Effector memory CD4-positive, alpha-beta T cell (primary cell): ENCODE measurements around the gene CHMP2A.

Source experiments
- DNase-seq, 3 donors: peaks; one replicate each; pipeline ENCODE4 v3.0.0-alpha.2; 2020
- H3K27ac ChIP-seq: 2 replicates; pipeline ENCODE4 v1.7.0; 2013; ENCODE audit warnings: mild to moderate bottlenecking, low read length, moderate library complexity; ENCODE audit not compliant: insufficient read depth, poor library complexity, severe bottlenecking
- H3K27me3 ChIP-seq: replicated peaks from 2 replicates; pipeline ENCODE4 v1.7.0; 2013; ENCODE audit warnings: mild to moderate bottlenecking, low read length; ENCODE audit not compliant: insufficient read depth, control insufficient read depth, poor library complexity, severe bottlenecking
- H3K36me3 ChIP-seq: 2 replicates; pipeline ENCODE4 v1.7.0; 2013; ENCODE audit warnings: mild to moderate bottlenecking, low read length, moderate library complexity; ENCODE audit not compliant: control insufficient read depth, insufficient read depth
- H3K4me1 ChIP-seq: 2 replicates; pipeline ENCODE4 v1.7.0; 2013; ENCODE audit warnings: low read length, mild to moderate bottlenecking; ENCODE audit not compliant: control insufficient read depth, insufficient read depth, poor library complexity, severe bottlenecking
- H3K4me3 ChIP-seq: 2 replicates; pipeline ENCODE4 v1.7.0; 2013; ENCODE audit warnings: low read length, low read depth, mild to moderate bottlenecking; ENCODE audit not compliant: insufficient read depth, poor library complexity, severe bottlenecking
- H3K9me3 ChIP-seq: 2 replicates; pipeline ENCODE4 v1.7.0; 2013; ENCODE audit warnings: mild to moderate bottlenecking, low read length, moderate library complexity; ENCODE audit not compliant: control insufficient read depth

The CHMP2A gene

DNA sequence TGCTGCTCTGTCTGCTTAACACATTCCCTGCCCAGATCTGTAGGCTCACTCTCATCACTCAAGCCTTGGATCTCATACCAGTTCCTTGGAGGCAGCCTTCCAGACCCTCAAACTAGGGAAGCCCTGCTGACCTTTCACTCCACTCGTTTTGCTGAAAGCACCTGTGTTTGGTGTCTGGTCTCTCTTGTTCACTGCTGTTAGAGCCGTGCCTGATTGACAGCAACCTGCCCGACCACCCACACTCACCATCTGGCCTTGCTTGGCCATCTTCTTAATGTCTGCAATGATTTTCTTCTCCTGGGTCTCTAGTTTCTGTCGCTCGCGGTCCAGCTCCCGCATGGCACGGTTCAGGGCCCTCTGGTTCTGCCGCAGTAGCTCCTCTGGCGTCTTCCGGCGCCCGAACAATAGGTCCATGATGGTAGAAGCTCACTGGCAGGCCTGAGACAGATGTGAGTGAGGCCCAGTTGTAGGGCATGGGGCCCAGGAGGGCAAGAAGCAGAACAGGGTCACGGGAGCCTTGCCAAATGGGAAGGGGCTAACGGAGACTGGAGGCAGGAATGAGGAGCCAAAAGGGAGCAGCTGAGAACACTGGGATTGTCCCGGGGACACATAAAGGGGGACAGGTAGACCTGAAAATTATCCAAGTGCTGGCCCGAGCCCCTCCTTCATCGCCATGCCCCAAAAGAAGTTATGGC, 959 bp downstream of the CHMP2A start:
- Histone ChIP-seq H3K36me3 (peaks cover 40% of the 10 kb centered on the region), H3K27ac (peak overlapping the region; percentile 96), H3K4me3 (peak overlapping the region; percentile 61), H3K4me1 (peaks cover 35% of the 10 kb centered on the region), H3K27me3 (no peaks in the 10 kb centered on the region), H3K9me3 (no peaks in the 10 kb centered on the region)
- no peak for DNase-seq

DNA sequence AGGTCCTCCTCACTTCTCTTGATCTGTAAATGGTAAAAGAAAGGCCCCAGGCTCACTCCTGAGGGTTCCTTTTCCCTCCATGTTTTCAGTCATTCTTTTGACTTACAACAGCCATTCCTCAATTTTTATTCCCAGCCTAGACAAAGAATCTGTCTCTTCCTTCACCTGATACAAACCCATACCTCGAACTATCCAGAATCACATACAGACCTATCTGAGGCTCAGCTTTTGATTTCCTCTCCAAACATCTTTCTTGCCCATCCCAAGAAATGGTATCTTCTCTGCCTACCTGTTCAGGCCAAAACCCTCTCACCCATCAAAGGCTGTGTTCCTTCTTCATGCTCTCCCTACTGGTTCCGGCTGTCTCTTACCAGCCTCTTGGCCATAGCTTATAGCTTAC, 2.2 kb downstream of the CHMP2A start:
- Histone ChIP-seq H3K27me3 (no peaks in the 10 kb centered on the region), H3K4me1 (peaks cover 35% of the 10 kb centered on the region), H3K36me3 (peaks cover 53% of the 10 kb centered on the region), H3K9me3 (no peaks in the 10 kb centered on the region), H3K4me3 (no peak overlapping the region), H3K27ac (no peak overlapping the region)
- DNase-seq = no peak

DNA sequence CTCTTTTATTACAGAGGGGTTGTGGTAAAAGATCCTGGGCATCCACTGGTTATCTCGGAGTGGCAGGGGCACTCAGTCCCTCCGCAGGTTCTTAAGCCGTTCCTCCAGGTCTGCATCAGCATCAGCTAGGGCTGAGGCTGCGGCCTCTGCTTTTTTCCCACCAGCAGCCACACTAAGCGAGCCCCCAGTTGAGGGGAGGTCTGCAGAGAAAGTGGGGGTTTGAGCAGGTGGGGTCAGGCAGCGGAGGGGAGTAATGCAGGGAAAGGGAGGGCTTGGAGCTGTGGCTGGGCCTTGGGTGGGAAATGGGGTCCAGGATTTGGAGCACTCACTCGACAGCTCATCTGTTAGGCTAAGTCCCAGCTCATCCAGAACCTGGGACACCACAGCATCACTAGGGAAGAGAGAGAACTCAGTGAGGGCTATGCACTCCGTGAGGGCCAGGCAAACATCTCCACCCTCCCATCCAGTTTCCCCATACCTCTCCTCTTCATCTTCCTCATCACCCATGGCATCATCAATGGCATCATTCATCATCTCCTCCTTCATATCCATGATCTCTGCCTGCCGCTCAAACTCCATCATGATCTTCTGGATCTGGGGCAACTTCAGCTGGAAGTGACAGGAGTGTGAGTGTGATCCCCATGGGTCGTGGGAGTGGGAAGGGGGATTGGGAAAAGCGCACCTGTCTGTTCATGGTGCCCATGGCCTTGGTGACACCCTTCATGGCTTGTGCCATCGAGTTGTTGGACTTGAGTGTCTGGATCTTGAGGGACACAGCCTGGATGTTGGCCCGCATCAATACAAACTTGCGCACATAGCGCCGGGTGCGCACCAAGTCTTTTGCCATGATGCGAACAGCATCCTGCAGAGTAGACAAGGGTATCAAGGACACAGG, 3.1 kb downstream of the CHMP2A start:
- Histone ChIP-seq H3K27ac (no peak overlapping the region), H3K36me3 (peaks cover 57% of the 10 kb centered on the region), H3K4me1 (peaks cover 33% of the 10 kb centered on the region), H3K9me3 (no peaks in the 10 kb centered on the region), H3K4me3 (no peak overlapping the region), H3K27me3 (no peaks in the 10 kb centered on the region)
- no peak for DNase-seq

DNA sequence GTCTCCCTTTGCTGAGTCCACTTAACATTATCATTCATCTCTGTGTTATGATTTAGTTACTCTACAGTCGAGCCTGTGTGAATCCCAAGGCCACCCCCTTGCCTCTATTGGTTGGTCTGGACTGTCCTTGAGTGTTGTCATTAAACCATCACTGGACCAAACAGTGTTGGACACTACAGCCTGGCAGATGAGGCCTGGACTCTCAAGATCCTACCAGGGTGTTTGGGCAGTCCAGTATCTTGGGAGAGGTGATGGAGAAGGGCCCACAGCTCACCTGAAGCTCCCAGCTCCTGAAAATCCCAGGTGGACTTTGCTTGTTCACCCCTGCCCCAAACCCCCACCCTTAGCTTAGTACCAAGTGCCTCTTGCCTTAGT, 3.8 kb downstream of the CHMP2A start:
- H3K27me3 ChIP-seq = no peaks in the 10 kb centered on the region
- H3K9me3 ChIP-seq = no peaks in the 10 kb centered on the region
- DNase-seq = no peak
- H3K36me3 ChIP-seq = peaks cover 49% of the 10 kb centered on the region
- H3K4me3 ChIP-seq = no peak overlapping the region
- H3K27ac ChIP-seq = no peak overlapping the region
- H3K4me1 ChIP-seq = peaks cover 33% of the 10 kb centered on the region

DNA sequence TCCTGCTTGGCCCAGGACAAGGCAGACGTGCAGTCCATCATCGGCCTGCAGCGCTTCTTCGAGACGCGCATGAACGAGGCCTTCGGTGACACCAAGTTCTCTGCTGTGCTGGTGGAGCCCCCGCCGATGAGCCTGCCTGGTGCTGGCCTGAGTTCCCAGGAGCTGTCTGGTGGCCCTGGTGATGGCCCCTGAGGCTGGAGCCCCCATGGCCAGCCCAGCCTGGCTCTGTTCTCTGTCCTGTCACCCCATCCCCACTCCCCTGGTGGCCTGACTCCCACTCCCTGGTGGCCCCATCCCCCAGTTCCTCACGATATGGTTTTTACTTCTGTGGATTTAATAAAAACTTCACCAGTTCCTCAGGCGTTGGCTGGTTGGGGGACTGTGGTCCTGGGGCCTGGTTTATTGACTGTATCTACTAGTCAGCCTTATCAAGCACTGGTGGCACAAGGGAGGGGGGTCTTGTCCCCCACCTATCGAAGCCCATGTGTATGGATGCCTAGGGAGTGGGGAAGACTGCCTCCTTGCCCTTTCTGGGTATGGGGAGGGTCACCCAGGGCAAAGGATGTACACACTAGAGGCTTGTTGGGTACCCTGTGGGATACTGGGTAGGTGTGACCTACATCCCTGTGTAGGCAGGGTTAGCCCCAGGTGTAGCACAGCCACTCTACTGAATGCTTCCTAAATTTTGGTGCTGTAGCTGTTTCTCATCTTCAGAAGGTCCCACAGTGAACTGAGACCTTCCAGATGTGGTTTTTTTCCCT, 4.4 kb downstream of the CHMP2A start:
- peaks cover 49% of the 10 kb centered on the region for H3K36me3 ChIP-seq
- no peaks in the 10 kb centered on the region for H3K27me3 ChIP-seq
- no peak overlapping the region for H3K4me3 ChIP-seq
- no peaks in the 10 kb centered on the region for H3K9me3 ChIP-seq
- no peak for DNase-seq
- H3K27ac ChIP-seq = no peak overlapping the region
- H3K4me1 ChIP-seq = peaks cover 36% of the 10 kb centered on the region

DNA sequence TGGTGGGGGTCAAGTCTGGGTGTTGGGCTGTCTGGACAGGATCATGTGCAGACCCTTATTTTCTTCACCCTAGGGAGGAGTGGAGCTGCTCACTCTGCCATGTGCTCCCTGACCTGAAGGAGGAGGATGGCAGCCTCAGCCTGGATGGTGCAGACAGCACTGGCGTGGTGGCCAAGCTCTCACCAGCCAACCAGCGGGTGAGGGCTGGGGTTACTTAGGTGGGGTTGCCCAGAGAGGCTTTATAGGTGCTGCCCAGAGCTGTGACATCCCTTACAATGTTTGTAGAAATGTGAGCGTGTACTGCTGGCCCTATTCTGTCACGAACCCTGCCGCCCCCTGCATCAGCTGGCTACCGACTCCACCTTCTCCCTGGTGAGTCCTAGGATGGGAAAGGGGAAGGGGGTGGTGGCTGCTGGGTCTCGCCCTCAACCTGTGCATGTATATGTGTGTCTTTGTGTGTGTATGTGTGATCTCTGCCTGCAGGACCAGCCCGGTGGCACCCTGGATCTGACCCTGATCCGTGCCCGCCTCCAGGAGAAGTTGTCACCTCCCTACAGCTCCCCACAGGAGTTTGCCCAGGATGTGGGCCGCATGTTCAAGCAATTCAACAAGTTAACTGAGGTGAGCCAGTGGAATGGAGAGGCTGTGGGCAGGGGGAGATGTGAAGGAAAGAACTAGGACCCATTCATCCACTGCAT, 5.1 kb downstream of the CHMP2A start:
- H3K4me1 ChIP-seq = peaks cover 36% of the 10 kb centered on the region
- no peaks in the 10 kb centered on the region for H3K9me3 ChIP-seq
- no peak for DNase-seq
- H3K36me3 ChIP-seq = peaks cover 49% of the 10 kb centered on the region
- H3K27me3 ChIP-seq = no peaks in the 10 kb centered on the region
- no peak overlapping the region for H3K4me3 ChIP-seq
- no peak overlapping the region for H3K27ac ChIP-seq

DNA sequence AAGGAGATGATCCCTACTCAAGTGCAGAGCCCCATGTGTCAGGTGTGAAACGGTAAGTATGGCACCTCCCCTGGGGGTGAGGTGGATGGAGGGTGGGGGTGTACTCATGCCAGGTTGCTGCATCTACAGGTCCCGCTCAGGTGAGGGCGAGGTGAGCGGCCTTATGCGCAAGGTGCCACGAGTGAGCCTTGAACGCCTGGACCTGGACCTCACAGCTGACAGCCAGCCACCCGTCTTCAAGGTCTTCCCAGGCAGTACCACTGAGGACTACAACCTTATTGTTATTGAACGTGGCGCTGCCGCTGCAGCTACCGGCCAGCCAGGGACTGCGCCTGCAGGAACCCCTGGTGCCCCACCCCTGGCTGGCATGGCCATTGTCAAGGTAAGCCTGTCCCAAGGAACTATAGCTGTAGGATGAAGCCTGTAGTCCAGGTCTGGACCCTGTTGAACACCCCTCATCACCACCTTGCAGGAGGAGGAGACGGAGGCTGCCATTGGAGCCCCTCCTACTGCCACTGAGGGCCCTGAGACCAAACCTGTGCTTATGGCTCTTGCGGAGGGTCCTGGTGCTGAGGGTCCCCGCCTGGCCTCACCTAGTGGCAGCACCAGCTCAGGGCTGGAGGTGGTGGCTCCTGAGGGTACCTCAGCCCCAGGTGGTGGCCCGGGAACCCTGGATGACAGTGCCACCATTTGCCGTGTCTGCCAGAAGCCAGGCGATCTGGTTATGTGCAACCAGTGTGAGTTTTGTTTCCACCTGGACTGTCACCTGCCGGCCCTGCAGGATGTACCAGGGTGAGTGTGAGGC, 5.8 kb downstream of the CHMP2A start:
- no peak overlapping the region for H3K27ac ChIP-seq
- H3K36me3 ChIP-seq = peaks cover 49% of the 10 kb centered on the region
- H3K4me1 ChIP-seq = peaks cover 30% of the 10 kb centered on the region

DNA sequence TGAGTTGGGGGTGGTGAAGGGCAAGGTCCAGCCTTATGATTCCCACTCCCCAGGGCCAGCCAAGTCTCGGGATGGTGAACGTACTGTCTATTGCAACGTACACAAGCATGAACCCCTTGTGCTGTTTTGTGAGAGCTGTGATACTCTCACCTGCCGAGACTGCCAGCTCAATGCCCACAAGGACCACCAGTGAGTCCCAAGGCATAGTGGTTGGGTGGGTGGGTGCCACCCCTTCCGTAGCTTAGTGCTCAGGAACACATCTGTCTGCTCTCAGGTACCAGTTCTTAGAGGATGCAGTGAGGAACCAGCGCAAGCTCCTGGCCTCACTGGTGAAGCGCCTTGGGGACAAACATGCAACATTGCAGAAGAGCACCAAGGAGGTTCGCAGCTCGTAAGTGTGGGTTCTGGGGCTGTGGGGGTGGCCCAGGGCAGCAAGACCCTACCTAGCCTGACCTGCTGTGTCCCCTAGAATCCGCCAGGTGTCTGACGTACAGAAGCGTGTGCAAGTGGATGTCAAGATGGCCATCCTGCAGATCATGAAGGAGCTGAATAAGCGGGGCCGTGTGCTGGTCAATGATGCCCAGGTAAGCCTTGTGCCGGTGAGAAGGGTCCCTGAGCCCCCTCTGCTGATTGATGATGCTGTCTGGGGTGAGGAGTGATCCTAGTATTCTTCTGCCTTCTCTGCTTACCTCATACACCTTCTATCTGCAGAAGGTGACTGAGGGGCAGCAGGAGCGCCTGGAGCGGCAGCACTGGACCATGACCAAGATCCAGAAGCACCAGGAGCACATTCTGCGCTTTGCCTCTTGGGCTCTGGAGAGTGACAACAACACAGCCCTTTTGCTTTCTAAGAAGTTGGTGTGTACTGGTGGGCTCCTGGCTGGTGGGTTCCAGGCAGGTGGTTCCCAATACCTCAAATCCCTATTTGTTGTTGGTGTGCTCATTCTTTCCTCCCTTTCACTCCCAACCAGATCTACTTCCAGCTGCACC, 7.3 kb downstream of the CHMP2A start:
- Histone ChIP-seq H3K27me3 (no peaks in the 10 kb centered on the region), H3K27ac (no peak overlapping the region), H3K4me3 (no peak overlapping the region), H3K9me3 (no peaks in the 10 kb centered on the region), H3K36me3 (peaks cover 49% of the 10 kb centered on the region), H3K4me1 (peaks cover 24% of the 10 kb centered on the region)
- DNase-seq = no peak

More for the DNA sequence above, 5.8 kb downstream of the CHMP2A start:
- H3K4me3 ChIP-seq = no peak overlapping the region
- H3K9me3 ChIP-seq = no peaks in the 10 kb centered on the region
- DNase-seq = no peak
- H3K27me3 ChIP-seq = no peaks in the 10 kb centered on the region
